ENCODE results near the gene JPH3. TPM values are rescaled to one million over a fixed set of nuclear protein-coding genes. Genes with fewer than 3 reads are reported as not detected.

JPH3 gene
- polyA plus RNA-seq, 3 donors = not detected

GRCh38 chr16:87556941-87557459 lies 45.3 kb upstream of the JPH3 start:
- peaks cover 0 to 11% of the 10 kb centered on the region in 2 donors for H3K9me3 ChIP-seq (replicated peaks in 1 of 2; ENCODE audit: control insufficient read depth in 1 of 2, insufficient read depth in 1 of 2, low read length in 2 of 2)
- no peak overlapping the region for H3K9ac ChIP-seq (ENCODE audit: insufficient read depth, low read length, poor library complexity, severe bottlenecking)
- no peaks in the 10 kb centered on the region for H3K36me3 Mint-ChIP-seq
- no peak for DNase-seq
- peak overlapping the region; percentile 34 for H2AFZ ChIP-seq (ENCODE audit: insufficient read depth, low read depth, low read length, poor library complexity, severe bottlenecking)
- 81% methylated on average over 4 of the region's 7 CpGs for WGBS (ENCODE audit: insufficient coverage)
- H3K4me3 ChIP-seq (replicated peaks in 1 of 3; ENCODE audit: low read depth in 2 of 3, low read length in 3 of 3) = no peak overlapping the region
- no peak overlapping the region for H3K4me2 ChIP-seq (replicated peaks; ENCODE audit: extremely low read depth, low read length, poor library complexity, severe bottlenecking)
- peaks cover 50% of the 10 kb centered on the region for H3K4me1 Mint-ChIP-seq
- intact Hi-C loops (cut with micrococcal nuclease) = no loop called here
- no peaks in the 10 kb centered on the region for H3K27me3 ChIP-seq (ENCODE audit: control insufficient read depth in 2 of 2, insufficient read depth in 2 of 2, low read length in 2 of 2)
- TF ChIP-seq CTCF (IDR thresholded peaks at IDR 0.05) = no peak
- H3K27me3 Mint-ChIP-seq (ENCODE audit: low read depth in 3 of 3) = peaks cover 6 to 11% (median 9%) of the 10 kb centered on the region in 3 donors
- no peaks in the 10 kb centered on the region for H3K36me3 ChIP-seq (replicated peaks in 1 of 2; ENCODE audit: control insufficient read depth in 1 of 2, insufficient read depth in 2 of 2, low read length in 2 of 2)
- H4K20me1 ChIP-seq (ENCODE audit: insufficient read depth, low read length) = no peaks in the 10 kb centered on the region
- H3K27ac Mint-ChIP-seq = peak overlapping the region in 6 of 7 donors; percentile 19 to 99 (median 76)
- peaks cover 6 to 12% (median 9%) of the 10 kb centered on the region in 7 donors for H3K9me3 Mint-ChIP-seq
- H3K4me1 ChIP-seq (ENCODE audit: control insufficient read depth in 1 of 2, insufficient read depth in 2 of 2, low read length in 2 of 2) = peaks cover 38 to 43% of the 10 kb centered on the region in 2 donors
- H3K79me2 ChIP-seq (ENCODE audit: insufficient read depth, low read length) = no peaks in the 10 kb centered on the region
- no peak overlapping the region for H3K27ac ChIP-seq (ENCODE audit: low read depth in 1 of 2, low read length in 2 of 2)
- H3K4me3 Mint-ChIP-seq = no peak overlapping the region

- H3K9me3 Mint-ChIP-seq = peaks cover 6 to 13% (median 11%) of the 10 kb centered on the region in 7 donors
- 82% methylated on average over 3 of the region's 3 CpGs for WGBS (ENCODE audit: insufficient coverage)
- peaks cover 6 to 11% (median 9%) of the 10 kb centered on the region in 3 donors for H3K27me3 Mint-ChIP-seq (ENCODE audit: low read depth in 3 of 3)
- Histone ChIP-seq H3K9me3 (replicated peaks in 1 of 2; ENCODE audit: control insufficient read depth in 1 of 2, insufficient read depth in 1 of 2, low read length in 2 of 2) (peaks cover 0 to 11% of the 10 kb centered on the region in 2 donors), H4K20me1 (ENCODE audit: insufficient read depth, low read length) (no peaks in the 10 kb centered on the region), H3K79me2 (ENCODE audit: insufficient read depth, low read length) (no peaks in the 10 kb centered on the region), H3K4me3 (replicated peaks in 1 of 3; ENCODE audit: low read depth in 2 of 3, low read length in 3 of 3) (no peak overlapping the region), H3K4me2 (replicated peaks; ENCODE audit: extremely low read depth, low read length, poor library complexity, severe bottlenecking) (no peak overlapping the region), H3K36me3 (replicated peaks in 1 of 2; ENCODE audit: control insufficient read depth in 1 of 2, insufficient read depth in 2 of 2, low read length in 2 of 2) (no peaks in the 10 kb centered on the region), H3K27me3 (ENCODE audit: control insufficient read depth in 2 of 2, insufficient read depth in 2 of 2, low read length in 2 of 2) (no peaks in the 10 kb centered on the region), H3K9ac (ENCODE audit: insufficient read depth, low read length, poor library complexity, severe bottlenecking) (no peak overlapping the region), H2AFZ (ENCODE audit: insufficient read depth, low read depth, low read length, poor library complexity, severe bottlenecking) (no peak overlapping the region), H3K4me1 (ENCODE audit: control insufficient read depth in 1 of 2, insufficient read depth in 2 of 2, low read length in 2 of 2) (peaks cover 36 to 40% of the 10 kb centered on the region in 2 donors), H3K27ac (ENCODE audit: low read depth in 1 of 2, low read length in 2 of 2) (no peak overlapping the region)
- TF ChIP-seq CTCF (IDR thresholded peaks at IDR 0.05) = no peak
- intact Hi-C loops (cut with micrococcal nuclease) = no loop called here
- H3K4me3 Mint-ChIP-seq = peak overlapping the region in 1 of 2 donors; percentile 39
- peak overlapping the region in 1 of 7 donors; percentile 12 for H3K27ac Mint-ChIP-seq
- peaks cover 46% of the 10 kb centered on the region for H3K4me1 Mint-ChIP-seq
- H3K36me3 Mint-ChIP-seq = no peaks in the 10 kb centered on the region
- no peak for DNase-seq
These were observed 43.6 kb upstream of the JPH3 start for GRCh38 chr16:87558682-87559081.
